Measurements from ENCODE around the gene TMEM120B.

The TMEM120B gene

DNA sequence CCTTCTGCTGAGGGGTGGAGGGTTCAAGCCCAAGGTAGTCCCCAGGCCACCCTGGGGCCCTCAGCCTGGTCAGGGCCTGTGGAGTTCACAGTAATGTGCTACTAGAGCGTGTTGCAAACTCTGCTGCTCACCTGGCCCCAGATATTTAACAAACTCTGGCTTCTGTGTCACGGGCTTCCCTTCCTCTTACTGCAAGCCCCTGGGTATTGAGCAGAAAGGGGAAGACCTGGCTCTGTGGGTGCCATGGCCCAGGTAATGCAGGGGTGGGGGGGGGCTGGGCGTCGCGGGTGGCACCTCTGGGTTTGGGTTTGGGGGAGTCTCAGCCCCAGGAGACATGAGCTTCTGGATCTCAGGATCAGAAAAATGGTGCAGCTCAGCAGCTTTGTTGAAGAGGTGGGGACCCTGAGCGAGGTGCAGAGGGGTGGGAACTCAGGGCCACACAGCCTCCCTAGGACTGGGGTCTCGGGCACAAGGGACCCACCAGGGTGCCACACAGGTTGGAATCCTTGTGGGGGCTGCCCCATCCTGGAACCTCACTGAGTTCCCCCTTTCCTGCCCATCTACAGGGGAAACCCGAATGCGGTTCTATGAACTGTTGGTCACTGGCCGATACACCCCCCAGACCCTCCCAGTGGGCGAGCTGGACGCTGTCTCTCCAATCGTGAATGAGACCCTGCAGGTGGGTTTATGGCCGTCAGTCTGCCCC lies 95.2 kb downstream of the TMEM120B start:
- Histone ChIP-seq H3K36me3 (ENCODE audit: insufficient read depth, low read length) (peaks cover 17% of the 10 kb centered on the region; the same call in 1 of the 2 replicates), H3K4me3 (ENCODE audit: low read length, poor library complexity, severe bottlenecking) (no peak overlapping the region), H3K27me3 (ENCODE audit: insufficient read depth, low read length, poor library complexity, severe bottlenecking) (no peaks in the 10 kb centered on the region), H3K79me2 (ENCODE audit: insufficient read depth, low read length) (peaks cover 85% of the 10 kb centered on the region), H2AFZ (ENCODE audit: low read length) (no peak overlapping the region), H3K9me2 (replicated peaks; ENCODE audit: low read depth, low read length) (no peaks in the 10 kb centered on the region), H3K9ac (ENCODE audit: low read depth, low read length, poor library complexity, severe bottlenecking) (no peak overlapping the region), H3K4me2 (ENCODE audit: low read depth, low read length, poor library complexity, severe bottlenecking) (peak overlapping the region; percentile 75), H3K4me1 (ENCODE audit: insufficient read depth, low read length, poor library complexity, severe bottlenecking) (peaks cover 41% of the 10 kb centered on the region), H4K20me1 (ENCODE audit: insufficient read depth, low read length, poor library complexity, severe bottlenecking) (peaks cover 50% of the 10 kb centered on the region), H3F3A (ENCODE audit: low read depth) (peaks cover 6% of the 10 kb centered on the region; the same call in 1 of the 2 replicates), H3K9me3 (ENCODE audit: insufficient read depth, low read depth, low read length) (no peaks in the 10 kb centered on the region)
- TF ChIP-seq, protein P1, sequence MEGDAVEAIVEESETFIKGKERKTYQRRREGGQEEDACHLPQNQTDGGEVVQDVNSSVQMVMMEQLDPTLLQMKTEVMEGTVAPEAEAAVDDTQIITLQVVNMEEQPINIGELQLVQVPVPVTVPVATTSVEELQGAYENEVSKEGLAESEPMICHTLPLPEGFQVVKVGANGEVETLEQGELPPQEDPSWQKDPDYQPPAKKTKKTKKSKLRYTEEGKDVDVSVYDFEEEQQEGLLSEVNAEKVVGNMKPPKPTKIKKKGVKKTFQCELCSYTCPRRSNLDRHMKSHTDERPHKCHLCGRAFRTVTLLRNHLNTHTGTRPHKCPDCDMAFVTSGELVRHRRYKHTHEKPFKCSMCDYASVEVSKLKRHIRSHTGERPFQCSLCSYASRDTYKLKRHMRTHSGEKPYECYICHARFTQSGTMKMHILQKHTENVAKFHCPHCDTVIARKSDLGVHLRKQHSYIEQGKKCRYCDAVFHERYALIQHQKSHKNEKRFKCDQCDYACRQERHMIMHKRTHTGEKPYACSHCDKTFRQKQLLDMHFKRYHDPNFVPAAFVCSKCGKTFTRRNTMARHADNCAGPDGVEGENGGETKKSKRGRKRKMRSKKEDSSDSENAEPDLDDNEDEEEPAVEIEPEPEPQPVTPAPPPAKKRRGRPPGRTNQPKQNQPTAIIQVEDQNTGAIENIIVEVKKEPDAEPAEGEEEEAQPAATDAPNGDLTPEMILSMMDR (conservative IDR thresholded peaks at IDR 0.05; ENCODE audit: low read length): no peak
- no peak for TF ChIP-seq EZH2phosphoT487 (IDR thresholded peaks at IDR 0.05; ENCODE audit: borderline replicate concordance)

DNA sequence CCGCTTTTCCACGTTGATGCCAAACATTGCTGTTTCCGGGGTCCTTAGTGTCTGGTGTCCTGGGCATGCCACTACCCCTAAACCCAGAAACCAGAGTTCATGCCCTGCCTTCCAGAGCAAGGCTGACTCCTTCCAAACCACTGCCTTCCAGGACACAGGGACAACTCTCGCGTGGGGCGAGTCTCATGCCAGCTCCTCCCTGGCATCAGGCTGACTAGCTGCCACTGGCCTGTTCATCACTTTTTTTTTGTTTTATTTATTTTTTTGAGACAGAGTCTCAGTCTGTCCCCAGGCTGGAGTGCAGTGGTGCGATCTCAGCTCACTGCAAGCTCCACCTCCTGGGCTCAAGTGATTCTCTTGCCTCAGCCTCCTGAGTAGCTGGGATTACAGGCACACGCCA lies 96.1 kb downstream of the TMEM120B start:
- TF ChIP-seq, protein P1 (conservative IDR thresholded peaks at IDR 0.05; ENCODE audit: low read length): no peak
- TF ChIP-seq EZH2phosphoT487 (IDR thresholded peaks at IDR 0.05; ENCODE audit: borderline replicate concordance): no peak
- no peak overlapping the region for H2AFZ ChIP-seq (ENCODE audit: low read length)
- H3K9me2 ChIP-seq (replicated peaks; ENCODE audit: low read depth, low read length): no peaks in the 10 kb centered on the region
- H3K9ac ChIP-seq (ENCODE audit: low read depth, low read length, poor library complexity, severe bottlenecking): no peak overlapping the region
- no peak overlapping the region for H3K4me2 ChIP-seq (ENCODE audit: low read depth, low read length, poor library complexity, severe bottlenecking)
- H3K79me2 ChIP-seq (ENCODE audit: insufficient read depth, low read length): peaks cover 93% of the 10 kb centered on the region
- no peaks in the 10 kb centered on the region for H3K27me3 ChIP-seq (ENCODE audit: insufficient read depth, low read length, poor library complexity, severe bottlenecking)
- H4K20me1 ChIP-seq (ENCODE audit: insufficient read depth, low read length, poor library complexity, severe bottlenecking): peaks cover 58% of the 10 kb centered on the region
- H3K36me3 ChIP-seq (ENCODE audit: insufficient read depth, low read length): peaks cover 17% of the 10 kb centered on the region; the same call in 1 of the 2 replicates
- H3F3A ChIP-seq (ENCODE audit: low read depth): 0 out of 2 replicates have a peak, but pooled peaks cover under 1% of the 10 kb centered on the region
- peaks cover 49% of the 10 kb centered on the region for H3K4me1 ChIP-seq (ENCODE audit: insufficient read depth, low read length, poor library complexity, severe bottlenecking)
- no peaks in the 10 kb centered on the region for H3K9me3 ChIP-seq (ENCODE audit: insufficient read depth, low read depth, low read length)
- no peak overlapping the region for H3K4me3 ChIP-seq (ENCODE audit: low read length, poor library complexity, severe bottlenecking)

- Histone ChIP-seq H3K9me3 (ENCODE audit: insufficient read depth, low read depth, low read length) (no peaks in the 10 kb centered on the region), H3K4me2 (ENCODE audit: low read depth, low read length, poor library complexity, severe bottlenecking) (no peak overlapping the region), H3K9ac (ENCODE audit: low read depth, low read length, poor library complexity, severe bottlenecking) (no peak overlapping the region), H3K79me2 (ENCODE audit: insufficient read depth, low read length) (peaks cover 96% of the 10 kb centered on the region), H3K27me3 (ENCODE audit: insufficient read depth, low read length, poor library complexity, severe bottlenecking) (no peaks in the 10 kb centered on the region), H3K9me2 (replicated peaks; ENCODE audit: low read depth, low read length) (no peaks in the 10 kb centered on the region), H3K4me3 (ENCODE audit: low read length, poor library complexity, severe bottlenecking) (no peak overlapping the region), H4K20me1 (ENCODE audit: insufficient read depth, low read length, poor library complexity, severe bottlenecking) (peaks cover 56% of the 10 kb centered on the region), H2AFZ (ENCODE audit: low read length) (no peak overlapping the region), H3K36me3 (ENCODE audit: insufficient read depth, low read length) (peaks cover 19% of the 10 kb centered on the region; the same call in 1 of the 2 replicates), H3K4me1 (ENCODE audit: insufficient read depth, low read length, poor library complexity, severe bottlenecking) (peaks cover 52% of the 10 kb centered on the region), H3F3A (ENCODE audit: low read depth) (no peaks in the 10 kb centered on the region)
- no peak for TF ChIP-seq EZH2phosphoT487 (IDR thresholded peaks at IDR 0.05; ENCODE audit: borderline replicate concordance)
- TF ChIP-seq, protein P1 (conservative IDR thresholded peaks at IDR 0.05; ENCODE audit: low read length): no peak
Observed at GRCh38 chr12:121809712-121810116, 97.2 kb downstream of the TMEM120B start.
